Stimulated activated CD4-positive, alpha-beta T cell treated with anti-CD3 and anti-CD28 coated beads, Interleukin-12 subunit alpha, Interleukin-12 subunit beta, amount 100 ng/mL, for 24 hours (primary cell): ENCODE results near the gene PROCA1.
"Not testable (repeated sequence)": the region's sequence is repeated elsewhere in the genome, so short reads cannot be mapped to it uniquely, and the experiment has no call there.

Experiments
- DNase-seq, 2 experiments: peaks; one replicate each; pipeline ENCODE4 v3.0.0-alpha.2; 2020; ENCODE audit warnings: low read depth in 2 of 2

Gene PROCA1

DNA sequence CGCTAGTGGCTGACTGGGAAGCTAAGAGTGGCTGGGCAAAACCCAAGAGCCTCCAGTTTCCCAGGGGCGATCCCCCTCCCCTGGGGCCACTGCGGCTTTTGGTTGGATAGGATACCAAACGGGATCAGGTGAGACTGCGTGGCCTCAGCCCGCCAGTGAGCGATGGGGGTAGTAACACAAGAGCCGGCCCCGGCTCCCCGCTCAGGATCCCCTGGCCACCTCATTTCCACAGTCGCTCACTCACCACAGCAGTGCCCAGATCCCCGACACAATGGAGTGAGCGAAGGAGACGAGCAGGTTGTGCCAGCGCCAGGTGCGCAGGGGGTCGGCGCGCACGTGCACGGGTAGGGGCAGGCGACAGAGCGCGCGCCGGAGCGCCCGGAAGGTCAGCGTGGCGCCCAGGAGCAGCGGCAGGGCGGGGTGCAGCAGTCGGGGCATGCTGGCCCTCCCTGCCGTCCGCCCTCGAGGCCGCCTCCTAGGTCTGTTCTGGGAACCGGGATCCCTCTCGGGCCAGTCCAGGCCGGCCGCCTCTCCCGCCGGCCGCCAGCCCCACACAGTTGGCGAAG lies 14.1 kb upstream of the PROCA1 start:
- peak in 1 of 2 experiments; percentile 61 for DNase-seq

DNA sequence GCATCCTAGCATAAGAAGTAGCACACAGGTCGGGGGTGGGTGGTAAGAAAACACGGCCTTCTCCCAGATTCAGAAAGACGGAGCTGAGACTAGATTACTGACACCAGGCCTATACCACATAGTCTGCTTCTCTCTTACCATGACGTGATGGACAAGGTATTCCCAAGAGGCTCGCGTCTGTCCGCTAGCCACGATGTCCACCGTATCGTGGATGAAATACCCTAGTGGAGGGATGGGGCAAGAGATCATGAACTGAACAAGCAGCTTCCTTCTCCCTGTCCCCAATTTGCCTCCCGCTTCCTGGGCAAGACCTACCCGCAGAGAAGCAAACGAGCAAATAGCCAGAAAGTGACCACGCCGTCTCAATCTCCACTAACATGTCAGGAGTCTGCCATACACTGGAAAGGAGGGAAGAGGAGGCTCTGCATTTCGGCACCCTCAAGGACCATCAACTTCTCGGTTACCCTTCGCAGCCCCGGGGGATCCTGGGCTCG lies 13.5 kb upstream of the PROCA1 start:
- DNase-seq: peak in 1 of 2 experiments; percentile 32

DNA sequence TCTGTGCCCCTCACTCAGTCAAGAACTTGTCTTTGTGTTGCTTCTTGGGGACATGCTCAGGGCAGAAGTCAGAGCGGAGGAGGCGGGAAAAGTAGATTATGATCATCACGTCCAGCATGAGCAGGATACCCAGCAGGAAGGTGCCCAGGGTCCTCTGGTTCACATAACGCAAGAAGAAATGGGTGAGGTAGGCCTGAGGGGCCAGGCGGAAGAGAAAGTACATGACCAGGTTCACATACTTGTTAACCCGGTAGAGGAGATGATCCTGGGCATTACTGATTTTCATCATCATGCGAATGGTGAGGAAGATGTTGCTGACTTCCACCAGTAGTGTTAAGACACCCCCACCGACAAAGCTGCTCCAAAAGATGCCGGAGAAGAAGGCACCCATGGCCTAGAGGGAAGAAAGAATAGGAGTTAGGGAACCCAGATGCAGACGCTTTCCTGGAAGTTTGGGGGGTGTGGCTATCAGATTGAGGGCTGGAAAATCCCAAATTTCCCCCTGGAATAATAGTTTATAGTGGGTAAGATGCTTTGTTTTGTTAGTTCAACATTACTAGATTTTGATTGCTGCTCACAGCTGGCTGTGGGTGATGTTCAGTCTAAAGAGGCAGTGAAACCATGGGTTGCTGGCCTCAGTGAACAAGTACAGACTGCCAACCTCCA lies 12.9 kb upstream of the PROCA1 start:
- DNase-seq: no peak

DNA sequence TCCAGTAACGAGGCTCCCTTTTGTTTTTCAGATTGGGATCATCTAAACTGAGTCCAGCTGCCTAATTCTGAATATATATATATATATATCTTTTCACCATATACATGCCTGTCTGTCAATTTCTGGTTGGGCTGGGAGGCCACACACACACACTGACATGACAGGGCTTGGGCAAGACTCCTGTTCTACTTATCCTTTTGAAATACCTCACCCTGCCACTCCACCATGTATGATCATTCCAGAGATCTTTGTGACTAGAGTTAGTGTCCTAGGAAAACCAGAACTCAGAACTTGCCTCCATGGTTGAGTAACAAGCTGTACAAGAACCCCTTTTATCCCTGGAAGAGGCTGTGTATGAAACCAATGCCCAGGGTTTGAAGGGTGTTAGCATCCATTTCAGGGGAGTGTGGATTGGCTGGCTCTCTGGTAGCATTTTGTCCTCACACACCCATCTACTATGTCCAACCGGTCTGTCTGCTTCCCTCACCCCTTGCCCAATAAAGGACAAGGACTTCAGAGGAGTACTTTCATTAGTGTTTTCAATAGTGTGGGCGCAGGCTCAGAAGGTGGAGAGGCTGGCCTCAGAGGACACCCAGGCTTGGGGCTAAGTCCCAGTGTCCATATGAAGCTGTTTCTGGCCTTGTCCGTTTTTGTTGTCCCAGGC lies 12.3 kb upstream of the PROCA1 start:
- DNase-seq: not testable (repeated sequence)

DNA sequence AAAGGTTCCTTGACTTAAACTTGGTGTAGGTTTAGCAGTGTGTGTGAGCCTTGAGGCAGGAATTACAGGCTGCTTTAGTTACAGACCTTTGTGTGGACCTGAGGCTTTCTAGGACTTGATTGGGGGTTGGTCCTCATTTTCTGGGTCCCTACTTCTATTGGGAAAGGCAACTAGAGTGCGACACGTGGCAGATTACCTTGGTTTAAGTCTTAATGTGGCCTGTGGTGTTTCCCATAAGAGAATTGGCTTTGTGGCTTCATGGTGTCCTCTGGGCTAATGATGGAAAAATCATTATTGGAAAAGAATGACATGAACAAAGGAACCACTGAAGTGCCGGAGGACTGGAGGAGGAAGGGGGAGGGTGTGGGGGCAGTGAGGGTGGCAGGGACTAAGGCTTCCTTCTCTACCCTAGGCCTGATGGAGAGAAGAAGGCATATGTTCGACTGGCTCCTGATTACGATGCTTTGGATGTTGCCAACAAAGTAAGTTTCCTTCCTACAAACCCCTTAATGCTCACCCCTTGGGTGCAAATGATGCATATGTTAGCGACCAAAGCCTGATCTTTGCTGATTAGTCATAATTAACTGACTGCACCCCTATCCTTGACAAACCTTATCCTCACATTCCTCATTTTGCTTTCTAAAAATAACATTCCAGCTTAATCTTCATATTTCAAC lies 11.6 kb upstream of the PROCA1 start:
- no peak for DNase-seq

DNA sequence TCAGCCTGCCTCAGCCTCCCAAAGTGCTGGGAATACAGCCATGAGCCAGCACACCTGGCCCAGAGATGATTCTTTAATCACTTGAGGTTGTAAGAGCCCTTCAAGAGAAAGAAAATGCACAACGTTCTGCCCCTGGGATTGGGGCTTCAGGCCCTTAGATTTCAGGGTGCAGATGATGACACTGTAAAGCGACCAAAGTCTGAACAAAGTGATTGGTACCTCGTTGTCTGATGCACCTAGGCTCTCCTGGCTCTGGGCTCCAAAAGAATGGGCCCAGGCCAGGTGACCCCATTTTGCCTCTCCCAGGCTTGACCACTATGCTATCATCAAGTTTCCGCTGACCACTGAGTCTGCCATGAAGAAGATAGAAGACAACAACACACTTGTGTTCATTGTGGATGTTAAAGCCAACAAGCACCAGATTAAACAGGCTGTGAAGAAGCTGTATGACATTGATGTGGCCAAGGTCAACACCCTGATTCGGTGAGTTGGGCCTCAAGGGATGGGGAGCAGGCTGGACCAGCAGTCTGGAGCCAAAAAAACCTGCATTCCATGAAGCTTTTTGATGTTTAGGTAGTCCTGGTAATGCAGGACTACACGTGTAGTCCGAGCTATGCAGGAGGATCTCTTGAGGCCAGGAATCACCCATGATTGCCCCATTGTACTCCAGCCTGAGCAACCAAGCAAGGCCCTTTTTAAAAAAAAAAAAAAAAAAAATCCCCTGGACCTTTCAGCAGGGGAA lies 10.9 kb upstream of the PROCA1 start:
- DNase-seq: no peak

DNA sequence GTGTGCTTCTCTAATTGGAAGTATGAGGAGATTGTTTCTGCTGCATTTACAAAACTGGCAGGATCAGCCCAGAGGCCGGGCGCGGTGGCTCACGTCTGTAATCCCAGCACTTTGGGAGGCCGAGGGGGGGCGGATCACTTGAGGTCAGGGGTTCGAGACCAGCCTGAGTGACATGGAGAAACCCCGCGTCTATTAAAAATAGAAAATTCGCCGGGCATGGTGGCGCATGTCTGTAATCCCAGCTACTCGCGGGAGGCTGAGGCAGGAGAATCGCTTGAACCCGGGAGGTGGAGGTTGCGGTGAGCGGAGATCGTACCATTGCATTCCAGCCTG lies 9.3 kb upstream of the PROCA1 start:
- DNase-seq: not testable (repeated sequence)

DNA sequence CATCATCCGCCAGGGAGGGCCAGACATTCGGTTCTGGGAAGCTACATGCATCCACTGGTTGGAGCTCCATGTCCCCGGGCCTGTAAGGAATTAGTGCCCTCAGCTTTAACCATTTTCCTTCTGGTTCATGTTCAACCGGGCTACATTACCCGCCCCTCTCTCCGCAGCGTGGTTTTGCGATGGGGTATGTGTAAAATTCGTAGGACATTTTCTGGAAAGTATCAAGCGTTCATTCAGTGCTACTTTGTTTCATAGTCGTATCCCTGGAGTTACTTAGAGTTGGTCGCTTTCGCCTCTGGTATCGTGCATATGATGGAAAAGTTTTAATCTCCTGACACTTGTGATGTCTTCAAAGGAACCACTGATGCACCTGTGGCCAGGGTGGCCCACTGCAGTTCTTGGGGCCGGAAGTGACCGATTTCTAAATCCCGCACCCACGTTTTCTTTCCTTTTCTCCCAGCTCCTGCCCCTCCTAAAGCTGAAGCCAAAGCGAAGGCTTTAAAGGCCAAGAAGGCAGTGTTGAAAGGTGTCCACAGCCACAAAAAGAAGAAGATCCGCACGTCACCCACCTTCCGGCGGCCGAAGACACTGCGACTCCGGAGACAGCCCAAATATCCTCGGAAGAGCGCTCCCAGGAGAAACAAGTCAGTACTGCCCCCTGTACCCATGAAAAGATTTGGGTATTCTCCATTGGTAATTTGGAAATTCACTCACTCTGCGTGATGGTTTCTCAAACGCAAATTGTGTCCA lies 8.7 kb upstream of the PROCA1 start:
- no peak for DNase-seq

DNA sequence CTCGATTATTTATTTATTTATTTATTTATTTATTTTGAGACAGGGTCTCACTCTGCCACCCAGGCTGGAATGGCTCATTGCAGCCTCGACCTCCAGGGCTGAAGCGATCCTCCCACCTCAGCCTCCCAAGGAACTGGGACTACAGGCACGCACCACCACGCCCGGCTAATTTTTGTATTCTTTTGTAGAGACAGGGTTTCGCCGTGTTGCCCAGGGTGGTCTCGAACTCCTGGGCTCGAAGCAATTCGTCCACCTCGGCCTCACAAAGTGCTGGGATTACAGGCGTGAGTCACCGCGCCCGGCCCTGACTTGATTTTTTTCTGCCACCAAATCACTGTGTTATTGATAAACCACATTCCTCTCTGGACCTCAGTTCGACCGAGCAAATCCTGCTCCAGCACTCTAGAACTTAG lies 7.3 kb upstream of the PROCA1 start:
- DNase-seq: no peak

DNA sequence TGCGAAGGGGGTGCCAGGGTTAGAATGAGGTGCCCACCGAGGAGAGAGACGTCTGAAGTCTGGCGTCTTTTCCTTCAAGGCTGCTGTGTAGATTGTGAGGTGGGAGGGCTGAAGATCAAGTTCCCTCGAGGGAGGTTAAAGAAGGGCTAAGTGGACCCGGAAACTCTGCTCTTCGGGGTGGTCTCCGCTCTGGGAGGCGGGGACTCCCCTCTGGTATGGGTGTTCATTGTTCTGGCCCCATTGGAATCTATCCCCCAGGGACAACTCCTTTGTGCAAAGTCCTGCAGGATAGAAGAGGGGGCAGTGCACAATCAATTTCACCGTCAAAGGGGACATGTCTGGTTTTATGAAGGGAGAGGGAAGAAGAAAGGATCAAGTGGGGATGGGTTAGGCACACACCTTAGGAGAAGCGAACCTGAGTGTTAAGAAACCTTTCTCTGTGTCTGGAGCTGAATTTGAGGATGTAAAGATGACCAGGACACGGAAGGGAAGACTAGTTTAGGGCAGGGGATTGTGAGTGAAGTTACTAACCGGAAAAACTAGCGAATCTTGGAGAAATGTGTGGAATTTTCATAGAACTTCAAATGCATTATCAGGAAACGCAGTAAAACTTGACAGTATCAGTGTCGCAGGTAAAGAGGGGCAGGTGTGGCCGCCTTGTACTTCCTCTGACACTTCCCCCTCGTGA lies 6.8 kb upstream of the PROCA1 start:
- no peak for DNase-seq

DNA sequence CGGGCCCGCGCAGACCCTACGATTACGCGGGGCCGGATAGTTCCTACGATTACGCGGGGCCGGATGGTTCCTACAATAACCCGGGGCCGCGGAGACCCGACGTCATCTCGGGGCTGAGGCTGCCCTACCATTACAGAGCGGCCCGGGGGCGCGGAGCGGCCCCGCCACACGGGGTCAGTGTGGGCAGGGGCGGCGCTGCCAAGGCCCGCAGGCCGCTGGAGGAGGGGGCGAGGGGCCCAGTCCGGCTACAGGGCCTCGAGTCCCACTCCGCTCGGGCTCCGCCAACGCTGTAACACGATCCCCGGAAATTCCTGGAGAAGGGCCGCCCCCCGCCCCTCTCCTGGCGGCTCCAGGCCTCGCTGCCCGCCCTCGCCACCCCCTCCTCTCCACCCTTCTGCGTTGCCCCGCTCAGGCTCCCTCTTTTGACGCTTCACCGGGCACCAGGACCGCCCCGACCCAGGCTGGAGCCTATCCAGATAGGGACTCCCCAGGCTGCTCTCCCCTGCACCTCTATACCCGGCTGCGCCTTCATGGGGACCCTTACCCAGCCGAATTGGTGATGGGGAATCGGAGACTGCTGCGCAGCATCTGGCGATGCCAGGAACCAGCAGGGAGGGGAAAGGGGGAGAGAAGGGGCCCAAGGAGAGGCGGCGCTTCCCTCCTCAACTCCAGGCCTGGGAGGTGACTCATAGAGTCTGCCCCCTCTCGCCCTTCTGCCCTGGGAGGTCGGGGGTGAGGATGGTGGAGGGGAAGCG lies 6.1 kb upstream of the PROCA1 start, which contains the start of gene RAB34:
TSS of gene RAB34 (minus strand) at position 291 of the 755 bp plus-strand sequence. CDS start 602 bp downstream, outside the sequence.
- no peak for DNase-seq

DNA sequence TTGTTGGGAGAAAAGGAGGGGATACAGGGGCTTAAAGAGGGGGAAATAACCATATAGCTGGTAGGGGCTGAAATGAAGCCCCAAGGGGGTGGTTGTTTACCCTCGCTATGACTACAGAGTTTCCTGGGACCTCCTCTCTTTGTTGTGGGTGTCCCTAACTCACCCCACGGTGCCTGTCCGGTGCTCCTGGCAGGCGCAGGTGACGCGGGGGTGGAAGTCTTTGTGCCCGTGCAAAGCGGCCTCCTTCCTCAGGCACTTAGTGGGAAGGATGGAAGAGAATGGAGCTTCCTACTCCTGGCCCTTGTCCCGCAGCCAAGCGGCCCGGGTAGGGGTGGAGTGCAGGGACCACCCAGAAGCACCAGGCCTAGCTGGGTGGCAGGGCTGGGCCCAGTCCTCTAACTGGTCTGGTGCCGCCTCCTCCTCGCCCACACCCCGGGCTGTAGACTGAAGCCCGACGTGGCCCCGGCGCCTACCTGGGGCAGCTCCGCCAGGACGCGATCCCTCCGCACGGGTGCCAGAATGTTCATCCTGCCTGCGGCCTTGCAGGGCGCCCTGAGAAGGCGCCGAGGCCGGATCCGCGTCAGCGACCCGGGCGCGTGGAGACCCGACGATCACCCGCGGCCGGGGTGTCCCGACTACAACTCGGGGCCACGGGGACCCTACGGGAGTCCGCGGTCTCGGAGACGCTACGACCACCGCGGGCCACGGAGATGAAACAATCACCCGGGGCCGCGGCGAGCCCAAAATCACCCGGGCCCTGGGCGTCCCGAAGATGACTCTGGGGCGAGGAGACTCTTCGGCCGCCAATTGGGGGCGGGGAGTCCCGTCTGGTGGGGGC lies 5.3 kb upstream of the PROCA1 start:
- DNase-seq: no peak

DNA sequence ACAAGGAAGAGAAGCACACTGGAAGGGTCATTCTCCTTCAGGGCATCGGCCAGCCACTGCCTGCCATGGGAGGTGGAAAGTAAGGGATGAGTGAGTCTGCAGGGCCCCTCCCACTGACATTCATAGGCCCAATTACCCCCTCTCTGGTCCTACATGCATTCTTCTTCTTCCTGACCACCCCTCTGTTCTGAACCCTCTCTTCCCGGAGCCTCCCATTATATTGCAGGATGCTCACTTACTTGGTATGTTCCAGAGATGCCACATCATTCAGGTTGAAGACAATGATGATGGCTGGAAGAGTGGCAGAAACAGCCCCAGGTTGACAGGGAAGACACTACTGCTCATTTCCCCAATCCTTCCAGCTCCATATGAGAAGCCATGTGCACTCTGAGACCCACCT lies 3.5 kb upstream of the PROCA1 start:
- no peak for DNase-seq

DNA sequence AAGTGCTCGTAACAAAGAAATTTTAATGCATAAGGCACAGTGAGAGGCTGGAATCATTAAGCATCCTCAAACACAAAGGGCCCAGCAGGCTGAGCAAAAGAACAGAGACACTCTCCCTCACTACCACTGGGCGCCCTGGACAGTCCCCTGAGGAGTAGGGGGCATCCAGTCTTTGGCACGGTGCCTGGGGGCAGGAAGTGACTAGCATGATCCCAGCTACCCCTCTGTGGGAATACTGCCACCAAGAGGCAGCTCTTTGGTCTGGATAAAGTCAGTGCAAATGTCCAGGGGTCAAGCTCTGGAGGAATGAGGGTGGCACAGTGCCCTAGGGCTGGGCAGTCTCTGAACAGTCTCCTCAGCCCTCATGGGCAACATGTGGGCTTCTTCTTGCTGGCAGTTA lies 2.6 kb upstream of the PROCA1 start:
- DNase-seq: no peak

DNA sequence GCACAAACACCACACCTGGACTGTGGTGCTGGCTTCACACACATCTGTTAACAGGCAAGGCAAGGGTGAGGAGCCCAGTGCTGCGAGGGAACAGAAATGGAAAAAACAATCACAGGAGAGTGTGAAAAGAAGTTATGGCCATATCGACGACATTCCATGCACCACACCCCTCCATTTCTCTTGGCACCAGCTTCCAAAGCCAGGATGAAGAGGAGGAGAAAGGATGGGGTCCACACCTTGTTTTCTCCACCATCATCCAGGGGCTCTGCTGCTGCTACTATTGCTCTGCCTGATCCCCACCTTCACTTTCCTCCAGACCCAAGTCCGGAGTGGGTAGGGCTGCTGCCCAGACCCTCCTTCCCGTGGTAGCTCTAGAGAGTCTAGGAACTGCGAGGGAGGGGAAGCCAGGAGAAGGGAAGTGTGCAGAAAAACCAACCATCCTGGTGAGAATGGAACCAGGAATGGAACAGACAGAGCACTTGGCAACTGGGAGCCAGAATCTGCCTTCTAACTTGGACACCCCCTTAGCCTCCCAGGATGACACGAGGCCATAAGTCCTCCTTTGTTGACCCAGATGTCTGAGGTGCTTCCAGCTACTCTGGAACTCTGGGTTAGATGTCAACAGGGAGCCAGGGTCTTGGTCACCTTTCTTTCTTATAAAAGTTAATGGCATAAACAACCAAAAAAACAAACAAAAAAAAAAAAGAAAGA lies 1.2 kb upstream of the PROCA1 start:
- DNase-seq: no peak

DNA sequence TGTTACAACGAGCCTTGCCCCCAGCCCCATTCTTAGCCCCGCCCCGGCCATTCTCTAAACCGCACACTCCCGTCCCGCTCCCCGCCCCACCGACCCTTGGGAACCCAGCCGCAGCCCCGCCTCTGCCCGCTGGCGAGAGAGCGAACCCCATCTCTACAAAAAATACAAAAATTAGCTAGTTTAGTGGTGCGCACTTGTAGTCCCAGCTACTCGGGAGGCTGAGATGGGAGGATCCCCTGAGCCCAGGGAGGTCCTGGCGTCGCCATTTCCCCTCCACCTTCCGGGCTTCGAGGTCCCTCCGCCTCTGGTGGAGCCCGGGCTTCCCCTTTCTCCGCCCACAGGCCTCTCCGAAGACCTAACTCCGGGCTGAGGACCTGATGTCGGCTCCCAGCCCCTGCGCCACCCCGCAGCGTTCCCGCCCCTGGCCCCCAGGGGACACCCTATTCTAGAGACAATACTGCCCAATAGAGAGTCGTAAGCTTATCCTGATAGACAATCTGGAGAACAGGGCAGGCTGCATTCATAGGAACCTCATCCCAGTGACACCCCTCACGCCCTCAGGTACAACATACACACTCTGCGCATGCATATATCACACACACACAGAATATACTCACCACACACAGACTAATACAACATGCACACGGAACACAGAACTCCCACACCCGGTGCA lies 480 bp upstream of the PROCA1 start:
- DNase-seq: peak in 1 of 2 experiments; percentile 66

DNA sequence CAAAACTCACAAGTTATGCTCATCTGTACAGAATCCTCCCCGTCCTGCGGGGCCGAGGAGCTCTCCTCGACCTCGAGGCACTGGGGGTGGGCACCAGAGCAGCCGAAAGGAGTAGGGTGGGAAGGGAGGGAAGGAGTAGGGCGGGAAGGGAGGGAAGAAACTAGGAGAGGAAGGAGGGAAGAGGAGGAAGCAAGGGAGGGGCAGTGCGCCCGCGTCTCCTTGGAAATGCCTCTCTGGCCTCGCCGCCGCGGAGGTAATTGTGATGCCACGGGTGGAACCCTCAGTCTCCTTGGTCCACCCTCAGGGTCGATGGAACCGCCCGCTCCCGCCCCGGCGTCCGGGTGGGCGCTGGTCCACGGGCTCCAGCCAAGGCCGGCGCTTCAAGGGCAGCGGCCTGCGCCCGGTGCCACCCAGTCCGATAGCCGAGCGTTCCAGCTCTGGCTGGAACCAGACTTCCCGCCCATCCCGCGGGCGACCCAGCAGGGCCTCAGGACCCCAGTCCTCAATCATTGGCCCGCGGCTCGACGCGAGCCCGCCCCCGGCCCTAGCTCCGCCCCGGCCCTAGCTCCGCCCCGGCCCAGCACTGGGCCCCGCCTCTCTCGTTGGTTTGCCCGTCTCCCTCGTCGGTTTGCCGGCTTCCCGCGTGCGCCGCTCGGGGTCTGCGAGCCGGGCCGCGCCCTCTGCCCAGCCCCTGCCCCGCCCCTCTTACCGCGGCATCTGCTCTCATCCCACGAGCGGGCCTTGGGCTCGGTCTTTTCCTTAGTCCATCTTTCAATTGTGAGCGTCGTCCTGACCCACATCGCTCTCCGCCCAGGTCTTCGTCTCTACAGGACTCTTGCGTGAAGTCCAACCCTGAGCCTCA lies 596 bp downstream of the PROCA1 start:
- peak; percentile 84 to 89 for DNase-seq
